MM.1S (cell line): Measurements from ENCODE around the gene GSN.

ENCODE experiments used
- CTCF ChIP-seq: fragments of 300-600 bp; sonication (generic); IDR thresholded peaks from 2 replicates; pipeline ENCODE4 v1.5.1; 2016; ENCODE audit warnings: antibody characterized with exemption, low read length, mixed read lengths
- EZH2 ChIP-seq: fragments of 300-600 bp; sonication (generic); optimal IDR thresholded peaks from 2 replicates; pipeline ENCODE3; 2017; ENCODE audit warnings: low read depth, mild to moderate bottlenecking, antibody characterized with exemption, low read length, mixed read lengths
- EZH2phosphoT487 ChIP-seq: fragments of 300-600 bp; sonication (generic); IDR thresholded peaks from 2 replicates; pipeline ENCODE4 v1.6.1; 2018; ENCODE audit warnings: antibody characterized with exemption, low read length

GRCh38 chr9:121333950-121334773 is 66.2 kb downstream of the GSN start:
- TF ChIP-seq EZH2phosphoT487 (no peak), CTCF (no peak), EZH2 (no peak)
